GM23338 (cell line): Measurements from ENCODE around the gene MAG. TPM values are rescaled to one million over a fixed set of nuclear protein-coding genes. Genes with fewer than 3 reads are reported as not detected.

Experiments used
- ATAC-seq: fragments of 200-7000 bp; cut with Tn5 transposase; 3 replicates; pipeline ENCODE4 v1.9.1; 2020
- DNase-seq: peaks from one replicate; pipeline ENCODE4 v3.0.0-alpha.2; 2015; ENCODE audit warnings: low spot score
- H2AFZ ChIP-seq: fragments of 200-600 bp; sonication (generic); 2 replicates; pipeline ENCODE4 v1.8.0; 2016; ENCODE audit warnings: antibody characterized with exemption, mild to moderate bottlenecking, moderate library complexity
- H3F3A ChIP-seq: fragments of 200-600 bp; sonication (generic); replicated peaks from 2 replicates; pipeline ENCODE4 v1.8.0; 2017; ENCODE audit warnings: antibody characterized with exemption, mixed run types, low read depth
- H3K27ac ChIP-seq: fragments of 200-600 bp; sonication (generic); 2 replicates; pipeline ENCODE4 v1.6.1; 2016; ENCODE audit warnings: low read depth
- H3K27me3 ChIP-seq: fragments of 200-600 bp; sonication (generic); 2 replicates; pipeline ENCODE4 v1.8.0; 2016; ENCODE audit warnings: mild to moderate bottlenecking, mixed run types, moderate library complexity; ENCODE audit not compliant: insufficient read depth
- H3K36me3 ChIP-seq: fragments of 200-600 bp; sonication (generic); 2 replicates; pipeline ENCODE4 v1.8.0; 2016; ENCODE audit warnings: mild to moderate bottlenecking; ENCODE audit not compliant: insufficient read depth
- H3K4me1 ChIP-seq: fragments of 200-600 bp; sonication (generic); 2 replicates; pipeline ENCODE4 v1.8.0; 2016; ENCODE audit warnings: mild to moderate bottlenecking, moderate library complexity; ENCODE audit not compliant: insufficient read depth
- H3K4me2 ChIP-seq: fragments of 200-600 bp; sonication (generic); 2 replicates; pipeline ENCODE4 v1.7.1; 2017; ENCODE audit warnings: mixed run types
- H3K4me3 ChIP-seq: fragments of 200-600 bp; sonication (generic); 2 replicates; pipeline ENCODE4 v1.6.1; 2016; ENCODE audit warnings: mixed run types
- H3K79me2 ChIP-seq: fragments of 200-600 bp; sonication (generic); replicated peaks from 2 replicates; pipeline ENCODE4 v1.8.0; 2017; ENCODE audit warnings: mild to moderate bottlenecking; ENCODE audit not compliant: insufficient read depth
- H3K9me2 ChIP-seq: fragments of 200-600 bp; sonication (generic); 2 replicates; pipeline ENCODE4 v1.8.0; 2017; ENCODE audit not compliant: insufficient read depth
- H4K20me1 ChIP-seq: fragments of 200-600 bp; sonication (generic); replicated peaks from 2 replicates; pipeline ENCODE4 v1.8.0; 2017; ENCODE audit warnings: mild to moderate bottlenecking; ENCODE audit not compliant: insufficient read depth
- H3K27ac Mint-ChIP-seq: 2 replicates; pipeline ENCODE4 v1.8.0; 2020; ENCODE audit warnings: inconsistent platforms, mild to moderate bottlenecking, moderate library complexity, mixed read lengths
- H3K27me3 Mint-ChIP-seq: 3 replicates; pipeline ENCODE4 v1.8.0; 2022; ENCODE audit warnings: low read depth, mild to moderate bottlenecking, moderate library complexity, mixed read lengths, inconsistent platforms; ENCODE audit not compliant: insufficient read depth, poor library complexity
- H3K36me3 Mint-ChIP-seq: 3 replicates; pipeline ENCODE4 v1.8.0; 2021; ENCODE audit warnings: low read depth, mild to moderate bottlenecking, inconsistent platforms, moderate library complexity, mixed read lengths
- H3K4me1 Mint-ChIP-seq: 3 replicates; pipeline ENCODE4 v1.8.0; 2020; ENCODE audit warnings: mild to moderate bottlenecking, inconsistent platforms, mixed read lengths
- H3K4me3 Mint-ChIP-seq: 3 replicates; pipeline ENCODE4 v1.8.0; 2021; ENCODE audit warnings: moderate library complexity, mild to moderate bottlenecking, inconsistent platforms, mixed read lengths
- H3K9me3 Mint-ChIP-seq: 3 replicates; pipeline ENCODE4 v1.8.0; 2020; ENCODE audit warnings: moderate library complexity, mild to moderate bottlenecking, inconsistent platforms, mixed read lengths
- CREB1 ChIP-seq: fragments of 250-450 bp; sonication (Bioruptor Pico); IDR thresholded peaks from 2 replicates; pipeline ENCODE4 v1.5.0; 2020; ENCODE audit warnings: low read depth, mild to moderate bottlenecking, moderate library complexity
- ETS1 ChIP-seq: IDR thresholded peaks from 2 replicates; pipeline ENCODE4 v1.6.1; 2016; ENCODE audit warnings: antibody characterized with exemption
- EZH2 ChIP-seq: fragments of 200-600 bp; sonication (generic); IDR thresholded peaks from one replicate; pipeline ENCODE4 v1.8.0; 2017; ENCODE audit warnings: antibody characterized with exemption, mild to moderate bottlenecking, low read depth; ENCODE audit not compliant: unreplicated experiment
- EZH2phosphoT487 ChIP-seq: fragments of 200-600 bp; sonication (generic); IDR thresholded peaks from one replicate; pipeline ENCODE4 v1.8.1; 2018; ENCODE audit warnings: antibody characterized with exemption; ENCODE audit not compliant: unreplicated experiment
- JUNB ChIP-seq: IDR thresholded peaks from one replicate; pipeline ENCODE4 v1.6.1; 2016; ENCODE audit warnings: antibody characterized with exemption; ENCODE audit not compliant: unreplicated experiment
- NANOG ChIP-seq: IDR thresholded peaks from 2 replicates; pipeline ENCODE4 v1.6.1; 2016; ENCODE audit warnings: antibody characterized with exemption, borderline replicate concordance
- POLR2AphosphoS5 ChIP-seq: IDR thresholded peaks from 2 replicates; pipeline ENCODE4 v1.6.1; 2016; ENCODE audit warnings: antibody characterized with exemption, low read depth
- STAT1 ChIP-seq: IDR thresholded peaks from one replicate; pipeline ENCODE4 v1.6.1; 2016; ENCODE audit warnings: antibody characterized with exemption; ENCODE audit not compliant: unreplicated experiment
- ZNF114 ChIP-seq: fragments of 250-450 bp; sonication (Bioruptor Pico); IDR thresholded peaks from 2 replicates; pipeline ENCODE4 v1.5.0; 2020; ENCODE audit warnings: mild to moderate bottlenecking, moderate library complexity
- ZNF331 ChIP-seq: fragments of 250-450 bp; sonication (Bioruptor Pico); IDR thresholded peaks from 2 replicates; pipeline ENCODE4 v1.5.0; 2020; ENCODE audit warnings: low read depth, mild to moderate bottlenecking, moderate library complexity
- polyA plus RNA-seq: library from polyadenylated mRNA; unstranded; fragments of >200 nt; fragmentation: Nextera tagmentation; extraction: Ambion mirVana; gene quantifications from 2 replicates; pipeline ENCODE4 v1.2.1, GENCODE V29; 2016
- total RNA-seq: library from RNA; depleted of rRNA; stranded (reverse); fragments of >200 nt; shearing (Covaris generic); gene quantifications from 2 replicates; pipeline ENCODE4 v1.2.3, GENCODE V29; 2014
- TF ChIP-seq, protein P1 (sequence below): IDR thresholded peaks from one replicate; pipeline ENCODE4 v1.6.1; 2018; ENCODE audit warnings: antibody characterized with exemption; ENCODE audit not compliant: unreplicated experiment

The MAG gene
- total and polyA plus RNA-seq, 2 experiments from 2014 or later: 0.61 to 1.3 TPM

GRCh38 chr19:35254341-35255297 is 37.3 kb upstream of the MAG start:
- ATAC-seq (no peak), DNase-seq (no peak)
- H2AFZ ChIP-seq: no peak overlapping the region
- Mint-ChIP-seq H3K4me1 (peaks cover 19% of the 10 kb centered on the region), H3K36me3 (peaks cover 87% of the 10 kb centered on the region), H3K4me3 (no peak overlapping the region), H3K27me3 (peaks cover 24% of the 10 kb centered on the region), H3K9me3 (no peaks in the 10 kb centered on the region), H3K27ac (no peak overlapping the region; the same call in 1 of the 2 replicates)
- no peak for TF ChIP-seq NANOG
- no peak for TF ChIP-seq ZNF331 (CRISPR knock-in tag)
- no peak for TF ChIP-seq CREB1 (CRISPR knock-in tag)
- TF ChIP-seq EZH2: no peak
- no peak for TF ChIP-seq ETS1
- TF ChIP-seq STAT1: no peak
- no peak for TF ChIP-seq ZNF114 (CRISPR knock-in tag)
- TF ChIP-seq JUNB: no peak
- no peak for TF ChIP-seq POLR2AphosphoS5
- TF ChIP-seq, protein P1, sequence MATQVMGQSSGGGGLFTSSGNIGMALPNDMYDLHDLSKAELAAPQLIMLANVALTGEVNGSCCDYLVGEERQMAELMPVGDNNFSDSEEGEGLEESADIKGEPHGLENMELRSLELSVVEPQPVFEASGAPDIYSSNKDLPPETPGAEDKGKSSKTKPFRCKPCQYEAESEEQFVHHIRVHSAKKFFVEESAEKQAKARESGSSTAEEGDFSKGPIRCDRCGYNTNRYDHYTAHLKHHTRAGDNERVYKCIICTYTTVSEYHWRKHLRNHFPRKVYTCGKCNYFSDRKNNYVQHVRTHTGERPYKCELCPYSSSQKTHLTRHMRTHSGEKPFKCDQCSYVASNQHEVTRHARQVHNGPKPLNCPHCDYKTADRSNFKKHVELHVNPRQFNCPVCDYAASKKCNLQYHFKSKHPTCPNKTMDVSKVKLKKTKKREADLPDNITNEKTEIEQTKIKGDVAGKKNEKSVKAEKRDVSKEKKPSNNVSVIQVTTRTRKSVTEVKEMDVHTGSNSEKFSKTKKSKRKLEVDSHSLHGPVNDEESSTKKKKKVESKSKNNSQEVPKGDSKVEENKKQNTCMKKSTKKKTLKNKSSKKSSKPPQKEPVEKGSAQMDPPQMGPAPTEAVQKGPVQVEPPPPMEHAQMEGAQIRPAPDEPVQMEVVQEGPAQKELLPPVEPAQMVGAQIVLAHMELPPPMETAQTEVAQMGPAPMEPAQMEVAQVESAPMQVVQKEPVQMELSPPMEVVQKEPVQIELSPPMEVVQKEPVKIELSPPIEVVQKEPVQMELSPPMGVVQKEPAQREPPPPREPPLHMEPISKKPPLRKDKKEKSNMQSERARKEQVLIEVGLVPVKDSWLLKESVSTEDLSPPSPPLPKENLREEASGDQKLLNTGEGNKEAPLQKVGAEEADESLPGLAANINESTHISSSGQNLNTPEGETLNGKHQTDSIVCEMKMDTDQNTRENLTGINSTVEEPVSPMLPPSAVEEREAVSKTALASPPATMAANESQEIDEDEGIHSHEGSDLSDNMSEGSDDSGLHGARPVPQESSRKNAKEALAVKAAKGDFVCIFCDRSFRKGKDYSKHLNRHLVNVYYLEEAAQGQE: no peak
- no peak for TF ChIP-seq EZH2phosphoT487
- H3K27ac ChIP-seq: no peak overlapping the region
- no peak overlapping the region for H3K4me2 ChIP-seq
- peaks cover 44% of the 10 kb centered on the region for H4K20me1 ChIP-seq
- peaks cover 5% of the 10 kb centered on the region; the same call in 1 of the 2 replicates for H3K4me1 ChIP-seq
- H3K4me3 ChIP-seq: no peak overlapping the region
- H3K36me3 ChIP-seq: peaks cover 31% of the 10 kb centered on the region
- H3F3A ChIP-seq: no peaks in the 10 kb centered on the region
- peaks cover 67% of the 10 kb centered on the region for H3K79me2 ChIP-seq
- no peaks in the 10 kb centered on the region for H3K27me3 ChIP-seq
- H3K9me2 ChIP-seq: no peaks in the 10 kb centered on the region
